ENCODE measurements around the gene NECTIN2. TPM values are rescaled to one million over a fixed set of nuclear protein-coding genes. Genes with fewer than 3 reads are reported as not detected.
A peak's percentile ranks its signal among the peaks of the same experiment; 100 is the strongest.

NECTIN2 gene
- total and polyA plus RNA-seq, 2 experiments from 2014 or later, result 60.5 to 71.7 TPM

DNA sequence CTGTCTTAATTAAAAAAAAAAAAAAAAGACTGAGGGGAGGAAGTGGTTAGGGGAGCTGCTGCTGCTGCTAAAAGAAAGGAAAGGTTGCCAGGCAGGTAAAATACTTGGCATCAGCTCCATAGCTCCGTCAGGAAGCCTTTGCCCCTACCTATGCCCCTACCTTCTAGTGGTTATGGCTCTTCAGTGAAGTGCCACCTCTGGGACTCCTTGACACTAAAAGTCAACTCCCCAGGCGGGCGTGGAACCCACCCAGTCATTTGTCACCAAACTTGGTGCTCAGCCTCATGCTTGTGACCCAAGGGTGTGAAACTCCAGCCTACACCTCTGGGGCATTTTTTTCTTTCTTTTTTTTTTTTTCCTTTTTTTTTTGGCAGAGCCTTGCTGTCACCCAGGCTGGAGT is 4.9 kb upstream of the NECTIN2 start:
- Histone ChIP-seq H2AFZ (no peak overlapping the region), H3K4me2 (ENCODE audit: unreplicated experiment) (no peak overlapping the region), H3K36me3 (ENCODE audit: low read depth) (no peaks in the 10 kb centered on the region), H3K9me3 (ENCODE audit: low read depth) (no peaks in the 10 kb centered on the region), H3K27me3 (replicated peaks; ENCODE audit: insufficient read depth) (no peaks in the 10 kb centered on the region; the same call in 1 of the 2 replicates), H3K4me3 (no peak overlapping the region), H3K9ac (no peak overlapping the region), H4K20me1 (ENCODE audit: insufficient read depth) (no peaks in the 10 kb centered on the region), H3K9me2 (ENCODE audit: insufficient read depth) (no peaks in the 10 kb centered on the region), H3K4me1 (ENCODE audit: insufficient read depth) (peaks cover 5% of the 10 kb centered on the region; the same call in 1 of the 2 replicates), H3K79me2 (ENCODE audit: insufficient read depth) (peaks cover under 1% of the 10 kb centered on the region; the same call in 1 of the 2 replicates), H3F3A (ENCODE audit: insufficient read depth) (no peaks in the 10 kb centered on the region), H3K27ac (no peak overlapping the region)
- in situ Hi-C loops (cut with MboI), result no loop called here
- no peak for DNase-seq
- 67 to 77% methylated on average over 3 of the region's 3 CpGs for WGBS, 2 experiments (ENCODE audit: low coverage in 1 of 2, low lambda C conversion rate in 2 of 2, missing lambda C conversion rate in 2 of 2)
- TF ChIP-seq EZH2 (IDR thresholded peaks at IDR 0.05; ENCODE audit: insufficient read depth, poor library complexity, severe bottlenecking) (no peak), EZH2phosphoT487 (IDR thresholded peaks at IDR 0.05; ENCODE audit: insufficient read depth, low read depth) (no peak)

DNA sequence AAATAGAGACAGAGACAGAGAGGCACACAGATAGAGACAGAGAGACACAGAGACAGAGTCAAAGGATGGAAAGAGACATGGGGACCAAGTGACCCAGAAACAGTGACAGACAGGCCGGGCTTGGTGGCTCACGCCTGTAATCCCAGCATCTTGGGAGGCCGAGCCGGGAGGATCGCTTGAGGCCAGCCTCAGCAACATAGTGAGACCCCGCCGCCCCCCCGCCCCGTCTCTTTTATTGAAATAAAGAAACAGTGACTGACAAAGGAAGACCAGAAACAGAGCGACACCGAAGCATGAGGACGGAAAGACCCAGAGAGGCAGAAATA is 848 bp upstream of the NECTIN2 start:
- WGBS, 2 experiments (ENCODE audit: low coverage in 1 of 2, low lambda C conversion rate in 2 of 2, missing lambda C conversion rate in 2 of 2), result 7 to 10% methylated on average over 12 of the region's 12 CpGs
- H3K9ac ChIP-seq, result peak overlapping the region; percentile 67

DNA sequence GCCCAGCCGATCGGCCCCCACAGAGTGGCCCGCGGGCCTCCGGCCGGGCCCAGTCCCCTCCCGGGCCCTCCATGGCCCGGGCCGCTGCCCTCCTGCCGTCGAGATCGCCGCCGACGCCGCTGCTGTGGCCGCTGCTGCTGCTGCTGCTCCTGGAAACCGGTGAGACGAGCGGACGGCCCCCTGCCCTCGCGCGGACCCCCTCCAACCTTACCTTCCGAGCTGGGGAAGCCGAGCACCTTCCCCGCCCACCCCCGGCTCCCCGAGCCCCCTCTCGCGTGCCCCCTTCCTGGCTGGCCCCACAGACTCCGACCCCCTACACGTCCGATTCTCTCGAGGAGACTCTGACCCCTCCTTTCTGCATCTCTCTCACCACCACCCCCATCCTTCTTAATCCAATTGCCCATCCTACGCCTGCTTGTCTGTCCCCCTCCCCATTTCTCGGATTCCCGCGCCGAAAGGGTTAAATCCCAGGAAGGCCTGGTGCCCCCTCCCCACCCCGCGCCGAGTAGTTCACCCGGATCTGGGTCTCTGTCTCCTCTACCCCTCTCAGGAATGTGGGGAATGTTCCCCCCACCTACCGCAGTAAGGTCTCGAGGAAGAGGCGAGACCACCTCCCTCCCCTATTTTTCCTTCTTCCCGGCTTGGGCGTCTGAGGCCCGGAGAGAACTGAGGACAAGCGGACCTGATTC is 502 bp downstream of the NECTIN2 start:
- H3K9me2 ChIP-seq (ENCODE audit: insufficient read depth), result no peaks in the 10 kb centered on the region
- H4K20me1 ChIP-seq (ENCODE audit: insufficient read depth), result no peaks in the 10 kb centered on the region
- H3K4me1 ChIP-seq (ENCODE audit: insufficient read depth), result peaks cover 17% of the 10 kb centered on the region; the same call in 1 of the 2 replicates
- 1% methylated on average over 27 to 43 of the region's 51 CpGs for WGBS, 2 experiments (ENCODE audit: low coverage in 1 of 2, low lambda C conversion rate in 2 of 2, missing lambda C conversion rate in 2 of 2)
- H3K79me2 ChIP-seq (ENCODE audit: insufficient read depth), result peaks cover 54% of the 10 kb centered on the region
- H3K27me3 ChIP-seq (replicated peaks; ENCODE audit: insufficient read depth), result no peaks in the 10 kb centered on the region
- H3K4me2 ChIP-seq (ENCODE audit: unreplicated experiment), result peak overlapping the region; percentile 94
- H3F3A ChIP-seq (ENCODE audit: insufficient read depth), result peaks cover 14% of the 10 kb centered on the region
- H3K9me3 ChIP-seq (ENCODE audit: low read depth), result no peaks in the 10 kb centered on the region
- peak overlapping the region; percentile 76 for H3K27ac ChIP-seq
- H3K9ac ChIP-seq, result peak overlapping the region; percentile 95
- peak overlapping the region; percentile 54 for H2AFZ ChIP-seq
- no peaks in the 10 kb centered on the region for H3K36me3 ChIP-seq (ENCODE audit: low read depth)
- no peak for TF ChIP-seq EZH2phosphoT487 (IDR thresholded peaks at IDR 0.05; ENCODE audit: insufficient read depth, low read depth)
- no peak for TF ChIP-seq EZH2 (IDR thresholded peaks at IDR 0.05; ENCODE audit: insufficient read depth, poor library complexity, severe bottlenecking)
- DNase-seq, result peak; percentile 44
- in situ Hi-C loops (cut with MboI), result no loop called here
- peak overlapping the region; percentile 95 for H3K4me3 ChIP-seq

More for the DNA sequence above, 848 bp upstream of the NECTIN2 start:
- Histone ChIP-seq H3K9me2 (ENCODE audit: insufficient read depth) (no peaks in the 10 kb centered on the region), H3K27ac (peak overlapping the region; percentile 20), H3K9me3 (ENCODE audit: low read depth) (no peaks in the 10 kb centered on the region), H3F3A (ENCODE audit: insufficient read depth) (peaks cover 14% of the 10 kb centered on the region), H2AFZ (peak overlapping the region; percentile 87), H3K79me2 (ENCODE audit: insufficient read depth) (peaks cover 40% of the 10 kb centered on the region), H3K4me2 (ENCODE audit: unreplicated experiment) (peak overlapping the region; percentile 85), H3K4me1 (ENCODE audit: insufficient read depth) (peaks cover 17% of the 10 kb centered on the region; the same call in 1 of the 2 replicates), H3K4me3 (peak overlapping the region; percentile 76), H3K36me3 (ENCODE audit: low read depth) (no peaks in the 10 kb centered on the region), H4K20me1 (ENCODE audit: insufficient read depth) (no peaks in the 10 kb centered on the region), H3K27me3 (replicated peaks; ENCODE audit: insufficient read depth) (no peaks in the 10 kb centered on the region)
- in situ Hi-C loops (cut with MboI), result no loop called here
- TF ChIP-seq EZH2 (IDR thresholded peaks at IDR 0.05; ENCODE audit: insufficient read depth, poor library complexity, severe bottlenecking) (no peak), EZH2phosphoT487 (IDR thresholded peaks at IDR 0.05; ENCODE audit: insufficient read depth, low read depth) (no peak)
- DNase-seq, result no peak

DNA sequence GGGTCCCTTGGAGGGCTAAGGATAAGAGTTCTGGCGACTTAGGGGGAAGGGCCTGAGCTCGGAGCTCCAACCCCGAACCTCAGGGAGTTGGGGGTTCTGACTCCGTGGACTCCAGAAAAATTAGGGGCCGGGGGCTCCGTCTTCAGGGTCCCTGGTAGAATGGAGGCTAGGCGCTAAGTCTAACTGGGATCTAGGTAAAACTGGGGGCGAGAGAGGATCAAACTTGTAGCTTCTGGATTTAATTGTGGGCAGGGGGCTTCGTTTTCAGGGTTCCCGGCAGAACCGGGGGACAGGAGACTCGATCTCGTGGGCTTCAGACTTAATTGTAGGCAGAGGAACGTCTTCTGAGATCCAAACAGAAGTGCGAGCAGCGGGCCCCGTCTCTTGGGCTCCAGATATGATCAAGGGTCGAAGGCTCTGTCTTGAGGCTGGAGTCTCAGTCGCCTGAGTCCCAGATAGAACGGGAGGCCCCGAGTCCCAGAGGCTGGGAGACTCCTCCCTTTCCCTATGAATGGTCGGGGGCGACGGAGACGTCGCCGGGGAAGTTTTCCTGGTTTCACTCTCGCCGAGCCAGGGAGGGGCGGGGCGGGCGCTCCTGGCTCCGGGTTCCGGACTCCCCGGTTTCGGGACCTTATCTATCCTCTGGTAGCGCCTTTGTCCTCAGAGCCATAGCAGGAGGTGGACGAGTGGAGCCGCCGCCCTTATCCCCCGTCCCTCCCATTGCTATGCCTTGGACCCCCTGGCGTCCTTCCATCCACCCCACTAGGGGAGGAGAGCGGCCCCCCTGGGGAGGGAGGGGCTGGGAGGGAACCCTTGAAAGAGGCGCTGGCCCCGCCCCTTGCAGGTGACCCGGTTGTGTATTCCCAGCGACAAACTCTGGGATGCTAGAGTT is 1.3 kb downstream of the NECTIN2 start:
- H2AFZ ChIP-seq, result peak overlapping the region; percentile 54
- H4K20me1 ChIP-seq (ENCODE audit: insufficient read depth), result no peaks in the 10 kb centered on the region
- H3K9me2 ChIP-seq (ENCODE audit: insufficient read depth), result no peaks in the 10 kb centered on the region
- DNase-seq, result peak; percentile 80
- no peak for TF ChIP-seq EZH2phosphoT487 (IDR thresholded peaks at IDR 0.05; ENCODE audit: insufficient read depth, low read depth)
- peak overlapping the region; percentile 76 for H3K27ac ChIP-seq
- peaks cover 14% of the 10 kb centered on the region for H3F3A ChIP-seq (ENCODE audit: insufficient read depth)
- no peaks in the 10 kb centered on the region for H3K36me3 ChIP-seq (ENCODE audit: low read depth)
- H3K4me2 ChIP-seq (ENCODE audit: unreplicated experiment), result peak overlapping the region; percentile 94
- no peaks in the 10 kb centered on the region for H3K27me3 ChIP-seq (replicated peaks; ENCODE audit: insufficient read depth)
- H3K4me3 ChIP-seq, result peak overlapping the region; percentile 95
- in situ Hi-C loops (cut with MboI), result no loop called here
- 1 to 2% methylated on average over 27 to 42 of the region's 47 CpGs for whole genome bisulfite sequencing, 2 experiments (ENCODE audit: low coverage in 1 of 2, low lambda C conversion rate in 2 of 2, missing lambda C conversion rate in 2 of 2)
- H3K4me1 ChIP-seq (ENCODE audit: insufficient read depth), result peaks cover 17% of the 10 kb centered on the region; the same call in 1 of the 2 replicates
- peaks cover 62% of the 10 kb centered on the region for H3K79me2 ChIP-seq (ENCODE audit: insufficient read depth)
- H3K9ac ChIP-seq, result peak overlapping the region; percentile 95
- H3K9me3 ChIP-seq (ENCODE audit: low read depth), result no peaks in the 10 kb centered on the region

Data from GM23248 (cell line).